PFSK-1 (cell line): ENCODE measurements around the gene ADAMTS15.

ENCODE experiments used
- FOXP2 ChIP-seq: optimal IDR thresholded peaks from 2 replicates; pipeline ENCODE3; 2011; ENCODE audit warnings: borderline replicate concordance, control low read depth, inconsistent platforms; ENCODE audit not compliant: insufficient read depth; ENCODE audit errors: extremely low read length, extremely low read depth
- POLR2AphosphoS5 ChIP-seq: IDR thresholded peaks from 2 replicates; pipeline ENCODE4 v1.6.1; 2012; ENCODE audit warnings: low read depth, mild to moderate bottlenecking, control low read depth, low read length, moderate library complexity
- TF ChIP-seq, protein P1 (sequence below), 2 experiments: IDR thresholded peaks; 2 replicates each; pipeline versions ENCODE4 v1.6.1 to v1.8.0; 2011 to 2012; ENCODE audit warnings: low read depth in 2 of 2, low read length in 2 of 2, control low read depth in 1 of 2, inconsistent platforms in 1 of 2, mild to moderate bottlenecking in 1 of 2, moderate library complexity in 1 of 2; ENCODE audit not compliant: insufficient read depth in 1 of 2

DNA sequence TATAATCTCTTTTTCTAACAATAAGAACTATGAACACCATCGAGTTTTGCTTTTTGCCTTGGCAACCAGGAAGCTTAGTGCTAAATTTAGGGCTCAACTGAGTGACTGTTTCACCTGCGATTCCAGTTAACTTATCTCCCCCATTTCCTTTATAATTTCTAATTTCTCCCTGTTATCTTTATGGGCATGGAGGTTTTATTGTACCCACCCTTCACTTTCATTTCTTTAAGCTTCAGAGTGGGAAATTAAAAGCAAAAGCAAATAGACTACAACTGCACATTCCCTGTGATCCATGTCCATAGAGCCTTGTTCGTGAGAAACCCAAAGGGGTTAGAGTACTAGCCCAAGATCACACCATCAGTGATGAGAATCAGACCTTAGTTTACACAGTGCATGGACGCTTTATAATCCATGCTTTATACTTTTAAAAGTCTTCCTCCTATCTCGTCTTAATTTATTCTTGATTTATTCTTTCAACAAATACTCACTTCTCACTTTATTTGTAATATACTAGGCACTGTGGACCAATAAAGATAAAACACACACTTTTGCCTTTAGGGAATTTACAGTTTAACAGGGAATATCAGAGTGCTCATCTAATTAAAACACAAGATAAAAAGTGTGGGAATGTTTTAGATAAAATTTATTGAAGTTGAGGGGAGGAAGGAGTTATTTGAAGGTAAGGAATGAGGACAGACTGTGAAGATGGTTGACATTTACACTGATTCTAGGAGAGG lies 40.6 kb downstream of the ADAMTS15 start:
- TF ChIP-seq, protein P1, sequence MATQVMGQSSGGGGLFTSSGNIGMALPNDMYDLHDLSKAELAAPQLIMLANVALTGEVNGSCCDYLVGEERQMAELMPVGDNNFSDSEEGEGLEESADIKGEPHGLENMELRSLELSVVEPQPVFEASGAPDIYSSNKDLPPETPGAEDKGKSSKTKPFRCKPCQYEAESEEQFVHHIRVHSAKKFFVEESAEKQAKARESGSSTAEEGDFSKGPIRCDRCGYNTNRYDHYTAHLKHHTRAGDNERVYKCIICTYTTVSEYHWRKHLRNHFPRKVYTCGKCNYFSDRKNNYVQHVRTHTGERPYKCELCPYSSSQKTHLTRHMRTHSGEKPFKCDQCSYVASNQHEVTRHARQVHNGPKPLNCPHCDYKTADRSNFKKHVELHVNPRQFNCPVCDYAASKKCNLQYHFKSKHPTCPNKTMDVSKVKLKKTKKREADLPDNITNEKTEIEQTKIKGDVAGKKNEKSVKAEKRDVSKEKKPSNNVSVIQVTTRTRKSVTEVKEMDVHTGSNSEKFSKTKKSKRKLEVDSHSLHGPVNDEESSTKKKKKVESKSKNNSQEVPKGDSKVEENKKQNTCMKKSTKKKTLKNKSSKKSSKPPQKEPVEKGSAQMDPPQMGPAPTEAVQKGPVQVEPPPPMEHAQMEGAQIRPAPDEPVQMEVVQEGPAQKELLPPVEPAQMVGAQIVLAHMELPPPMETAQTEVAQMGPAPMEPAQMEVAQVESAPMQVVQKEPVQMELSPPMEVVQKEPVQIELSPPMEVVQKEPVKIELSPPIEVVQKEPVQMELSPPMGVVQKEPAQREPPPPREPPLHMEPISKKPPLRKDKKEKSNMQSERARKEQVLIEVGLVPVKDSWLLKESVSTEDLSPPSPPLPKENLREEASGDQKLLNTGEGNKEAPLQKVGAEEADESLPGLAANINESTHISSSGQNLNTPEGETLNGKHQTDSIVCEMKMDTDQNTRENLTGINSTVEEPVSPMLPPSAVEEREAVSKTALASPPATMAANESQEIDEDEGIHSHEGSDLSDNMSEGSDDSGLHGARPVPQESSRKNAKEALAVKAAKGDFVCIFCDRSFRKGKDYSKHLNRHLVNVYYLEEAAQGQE (IDR thresholded peaks at IDR 0.05; ENCODE audit: insufficient read depth in 1 of 2, low read depth in 2 of 2, low read length in 2 of 2), result no peak
- TF ChIP-seq POLR2AphosphoS5, result no peak
- no peak for TF ChIP-seq FOXP2
